ENCODE data around the gene MCF2L. TPM values are rescaled to one million over a fixed set of nuclear protein-coding genes. Genes with fewer than 3 reads are reported as not detected.

The MCF2L gene
- total and polyA plus RNA-seq, 2 experiments from 2014 or later = 4.8 to 25.6 TPM

GRCh38 chr13:112955271-112955937 lies 13.6 kb upstream of the MCF2L start:
- no peak for DNase-seq (ENCODE audit: low spot score)
- Histone ChIP-seq H3K27me3 (ENCODE audit: insufficient read depth) (no peaks in the 10 kb centered on the region), H3K27ac (ENCODE audit: low read depth) (no peak overlapping the region), H3K9me2 (ENCODE audit: insufficient read depth) (no peaks in the 10 kb centered on the region), H3K4me3 (no peak overlapping the region), H4K20me1 (replicated peaks; ENCODE audit: insufficient read depth) (peaks cover 5% of the 10 kb centered on the region; the same call in 1 of the 2 replicates), H3K79me2 (replicated peaks; ENCODE audit: insufficient read depth) (no peaks in the 10 kb centered on the region), H3F3A (replicated peaks; ENCODE audit: low read depth) (no peaks in the 10 kb centered on the region), H3K36me3 (ENCODE audit: insufficient read depth) (no peaks in the 10 kb centered on the region), H2AFZ (no peak overlapping the region), H3K4me2 (no peak overlapping the region), H3K4me1 (ENCODE audit: insufficient read depth) (peaks cover 16% of the 10 kb centered on the region; the same call in 1 of the 2 replicates)
- no peaks in the 10 kb centered on the region for H3K9me3 Mint-ChIP-seq
- H3K36me3 Mint-ChIP-seq (ENCODE audit: low read depth) = no peaks in the 10 kb centered on the region
- peaks cover 39% of the 10 kb centered on the region for H3K4me1 Mint-ChIP-seq
- TF ChIP-seq NANOG (IDR thresholded peaks at IDR 0.05; ENCODE audit: borderline replicate concordance) = no peak
- no peak for TF ChIP-seq STAT1 (IDR thresholded peaks at IDR 0.05; ENCODE audit: unreplicated experiment)
- no peak for TF ChIP-seq EZH2phosphoT487 (IDR thresholded peaks at IDR 0.05; ENCODE audit: unreplicated experiment)
- no peak for TF ChIP-seq ZNF462 (CRISPR knock-in tag; IDR thresholded peaks at IDR 0.05)
- no peak for TF ChIP-seq POLR2AphosphoS5 (IDR thresholded peaks at IDR 0.05; ENCODE audit: low read depth)
- no peak for TF ChIP-seq JUNB (IDR thresholded peaks at IDR 0.05; ENCODE audit: unreplicated experiment)
- no peak for TF ChIP-seq ZNF114 (CRISPR knock-in tag; IDR thresholded peaks at IDR 0.05)
- H3K4me3 Mint-ChIP-seq = no peak overlapping the region
- H3K27ac Mint-ChIP-seq = no peak overlapping the region
- H3K27me3 Mint-ChIP-seq (ENCODE audit: insufficient read depth, low read depth, poor library complexity) = peaks cover 14% of the 10 kb centered on the region
- no peak for ATAC-seq
